Prostate gland (tissue), 2 donors: ENCODE measurements around the gene IL12RB2. TPM values are rescaled to one million over a fixed set of nuclear protein-coding genes. Genes with fewer than 3 reads are reported as not detected.
"Not testable (repeated sequence)": the region's sequence is repeated elsewhere in the genome, so short reads cannot be mapped to it uniquely, and the experiment has no call there.

Experiments
- DNase-seq: peaks from one replicate; pipeline ENCODE4 v3.0.0-alpha.2; 2019; ENCODE audit warnings: low spot score
- H3K27ac ChIP-seq, 2 donors: fragments of 200-600 bp; sonication (generic); 2 replicates each; pipeline ENCODE4 v1.5.1; 2017 to 2019
- H3K27me3 ChIP-seq: fragments of 200-600 bp; sonication (generic); replicated peaks from 2 replicates; pipeline ENCODE4 v1.5.1; 2019; ENCODE audit not compliant: insufficient read depth
- H3K36me3 ChIP-seq, 2 donors: fragments of 200-600 bp; sonication (generic); 1 replicate in 1 of 2; 2 replicates in 1 of 2; pipeline versions ENCODE4 v1.5.1 to v1.8.1; 2017 to 2019
- H3K4me1 ChIP-seq: fragments of 200-600 bp; sonication (generic); replicated peaks from 2 replicates; pipeline ENCODE4 v1.5.1; 2019
- H3K4me3 ChIP-seq, 2 donors: fragments of 200-600 bp; sonication (generic); 2 replicates each; pipeline ENCODE4 v1.5.1; 2017 to 2019
- H3K9me3 ChIP-seq: fragments of 200-600 bp; sonication (generic); 2 replicates; pipeline ENCODE4 v1.5.1; 2017
- POLR2A ChIP-seq: fragments of 450-650 bp; IDR thresholded peaks from one replicate; pipeline ENCODE4 v1.6.1; 2016; ENCODE audit warnings: antibody characterized with exemption, mild to moderate bottlenecking
- POLR2AphosphoS5 ChIP-seq: sonication (generic); formaldehyde crosslinking; IDR thresholded peaks from one replicate; pipeline ENCODE4 v1.6.1; 2017; ENCODE audit warnings: antibody characterized with exemption
- WGBS: methylation state at CpG from one replicate; pipeline ENCODE4 v1.1.5; 2018; 5-methylcytosine and 5-hydroxymethylcytosine counted together
- intact Hi-C: fragments of 100-400 bp; cut with DNase I; formaldehyde crosslinking; loops from one replicate; pipeline ENCODE4 v1.14.2; 2022
- total RNA-seq, 2 donors: library from RNA; depleted of rRNA; stranded (reverse); fragments of >200 nt; gene quantifications; one replicate each; pipeline ENCODE4 v1.1.0, GENCODE V29; 2016
- TF ChIP-seq, protein P1 (sequence below), 4 experiments: fragments of 200-600 bp in 2 of 4; fragments of 450-650 bp in 2 of 4; sonication (generic) in 2 of 4; IDR thresholded peaks; 1 replicate in 3 of 4; 2 replicates in 1 of 4; pipeline ENCODE4 v1.5.1; 2016 to 2019; ENCODE audit warnings: antibody characterized with exemption in 4 of 4, mild to moderate bottlenecking in 2 of 4, moderate library complexity in 2 of 4

IL12RB2 gene
- total RNA-seq, 2 donors from 2014 or later = 0.18 to 1.6 TPM

GRCh38 chr1:67414574-67414973 lies 106.9 kb downstream of the IL12RB2 start:
- peaks cover 0 to 5% of the 10 kb centered on the region in 2 donors for H3K36me3 ChIP-seq
- WGBS = 75% methylated on average over 2 of the region's 2 CpGs
- TF ChIP-seq POLR2AphosphoS5 = no peak
- TF ChIP-seq, protein P1, sequence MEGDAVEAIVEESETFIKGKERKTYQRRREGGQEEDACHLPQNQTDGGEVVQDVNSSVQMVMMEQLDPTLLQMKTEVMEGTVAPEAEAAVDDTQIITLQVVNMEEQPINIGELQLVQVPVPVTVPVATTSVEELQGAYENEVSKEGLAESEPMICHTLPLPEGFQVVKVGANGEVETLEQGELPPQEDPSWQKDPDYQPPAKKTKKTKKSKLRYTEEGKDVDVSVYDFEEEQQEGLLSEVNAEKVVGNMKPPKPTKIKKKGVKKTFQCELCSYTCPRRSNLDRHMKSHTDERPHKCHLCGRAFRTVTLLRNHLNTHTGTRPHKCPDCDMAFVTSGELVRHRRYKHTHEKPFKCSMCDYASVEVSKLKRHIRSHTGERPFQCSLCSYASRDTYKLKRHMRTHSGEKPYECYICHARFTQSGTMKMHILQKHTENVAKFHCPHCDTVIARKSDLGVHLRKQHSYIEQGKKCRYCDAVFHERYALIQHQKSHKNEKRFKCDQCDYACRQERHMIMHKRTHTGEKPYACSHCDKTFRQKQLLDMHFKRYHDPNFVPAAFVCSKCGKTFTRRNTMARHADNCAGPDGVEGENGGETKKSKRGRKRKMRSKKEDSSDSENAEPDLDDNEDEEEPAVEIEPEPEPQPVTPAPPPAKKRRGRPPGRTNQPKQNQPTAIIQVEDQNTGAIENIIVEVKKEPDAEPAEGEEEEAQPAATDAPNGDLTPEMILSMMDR (IDR thresholded peaks at IDR 0.05) = no peak
- TF ChIP-seq POLR2A = no peak

GRCh38 chr1:67415041-67415440 lies 107.4 kb downstream of the IL12RB2 start:
- Histone ChIP-seq H3K4me1 (no peaks in the 10 kb centered on the region), H3K36me3 (peaks cover 0 to 5% of the 10 kb centered on the region in 2 donors), H3K27me3 (no peaks in the 10 kb centered on the region), H3K27ac (no peak overlapping the region), H3K9me3 (no peaks in the 10 kb centered on the region), H3K4me3 (no peak overlapping the region)
- no peak for DNase-seq
- intact Hi-C loops = no loop called here
- TF ChIP-seq POLR2AphosphoS5 (no peak), POLR2A (no peak)
- TF ChIP-seq, protein P1 (IDR thresholded peaks at IDR 0.05) = no peak
- 91% methylated on average over 13 of the region's 13 CpGs for WGBS

More at GRCh38 chr1:67414574-67414973, 106.9 kb downstream of the IL12RB2 start:
- Histone ChIP-seq H3K4me3 (no peak overlapping the region), H3K4me1 (no peaks in the 10 kb centered on the region), H3K27ac (no peak overlapping the region), H3K9me3 (no peaks in the 10 kb centered on the region), H3K27me3 (no peaks in the 10 kb centered on the region)
- intact Hi-C loops = no loop called here
- no peak for DNase-seq

DNA sequence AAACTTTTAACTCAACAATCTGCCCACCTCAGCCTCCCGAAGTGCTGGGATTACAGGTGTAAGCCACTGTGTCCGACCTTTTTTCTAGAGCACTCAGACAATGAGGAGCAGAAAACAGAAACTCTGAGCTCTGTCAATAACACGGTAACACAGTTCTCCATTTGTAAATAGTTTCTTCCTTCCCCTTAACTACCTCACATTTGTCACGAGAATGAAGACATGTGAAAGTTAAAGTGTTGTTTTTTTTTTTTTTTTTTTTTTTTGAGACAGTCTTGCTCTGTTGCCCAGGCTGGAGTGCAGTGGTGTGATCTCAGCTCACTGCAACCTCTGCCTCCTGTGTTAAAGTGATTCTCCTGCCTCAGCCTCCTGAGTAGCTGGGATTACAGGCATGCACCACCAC lies 110.1 kb downstream of the IL12RB2 start:
- H3K9me3 ChIP-seq, H3K4me3 ChIP-seq, H3K4me1 ChIP-seq, DNase-seq, H3K27ac ChIP-seq, intact Hi-C loops, H3K27me3 ChIP-seq: not testable (repeated sequence)
- peaks cover 0 to 12% of the 10 kb centered on the region in 2 donors for H3K36me3 ChIP-seq
- 72% methylated on average over 4 of the region's 4 CpGs for WGBS

GRCh38 chr1:67418839-67419586 lies 111.3 kb downstream of the IL12RB2 start:
- Histone ChIP-seq H3K4me3 (no peak overlapping the region), H3K36me3 (peaks cover 0 to 12% of the 10 kb centered on the region in 2 donors), H3K27ac (no peak overlapping the region), H3K27me3 (no peaks in the 10 kb centered on the region), H3K9me3 (no peaks in the 10 kb centered on the region), H3K4me1 (no peaks in the 10 kb centered on the region)
- TF ChIP-seq, protein P1 (IDR thresholded peaks at IDR 0.05) = no peak
- TF ChIP-seq POLR2A (no peak), POLR2AphosphoS5 (no peak)
- intact Hi-C loops = no loop called here
- WGBS = 75% methylated on average over 6 of the region's 6 CpGs
- DNase-seq = no peak

GRCh38 chr1:67420835-67421492 lies 113.3 kb downstream of the IL12RB2 start:
- Histone ChIP-seq H3K4me3 (no peak overlapping the region), H3K9me3 (no peaks in the 10 kb centered on the region), H3K27ac (no peak overlapping the region), H3K4me1 (no peaks in the 10 kb centered on the region), H3K27me3 (no peaks in the 10 kb centered on the region), H3K36me3 (peaks cover 0 to 12% of the 10 kb centered on the region in 2 donors)
- no peak for DNase-seq
- intact Hi-C loops = no loop called here
- TF ChIP-seq POLR2A = no peak
- TF ChIP-seq, protein P1 (IDR thresholded peaks at IDR 0.05) = no peak
- TF ChIP-seq POLR2AphosphoS5 = no peak
